Stomach (tissue), 9 donors: ENCODE data around the gene TAC1. TPM values are rescaled to one million over a fixed set of nuclear protein-coding genes. Genes with fewer than 3 reads are reported as not detected.
"Not testable (repeated sequence)": the region's sequence is repeated elsewhere in the genome, so short reads cannot be mapped to it uniquely, and the experiment has no call there.

Experiments used
- DNase-seq, 2 donors: peaks; one replicate each; pipeline versions ENCODE4 v3.0.0 to v3.0.0-alpha.2; 2013 to 2019
- H3K27ac ChIP-seq, 5 donors: fragments of 200-600 bp in 4 of 5; sonication (generic) in 4 of 5; one replicate each; pipeline ENCODE4 v1.5.1; 2013 to 2019; ENCODE audit warnings: mild to moderate bottlenecking in 1 of 5, moderate library complexity in 1 of 5
- H3K27me3 ChIP-seq, 3 donors: fragments of 200-600 bp; sonication (generic); one replicate each; pipeline ENCODE4 v1.5.1; 2017 to 2019; ENCODE audit warnings: mixed run types in 1 of 3
- H3K36me3 ChIP-seq, 4 donors: fragments of 200-600 bp; sonication (generic); 1 replicate in 3 of 4; 2 replicates in 1 of 4; pipeline ENCODE4 v1.5.1; 2016 to 2019
- H3K4me1 ChIP-seq, 4 donors: fragments of 200-600 bp; sonication (generic); one replicate each; pipeline ENCODE4 v1.5.1; 2016 to 2019
- H3K4me3 ChIP-seq, 4 donors: fragments of 200-600 bp; sonication (generic) in 3 of 4; one replicate each; pipeline ENCODE4 v1.5.1; 2016 to 2019; ENCODE audit warnings: mild to moderate bottlenecking in 1 of 4
- H3K9me3 ChIP-seq, 4 donors: fragments of 200-600 bp; sonication (generic); one replicate each; pipeline ENCODE4 v1.5.1; 2016 to 2019
- CTCF ChIP-seq, 7 experiments: fragments of 450-650 bp in 4 of 7; fragments of 200-600 bp in 3 of 7; sonication (generic) in 3 of 7; IDR thresholded peaks; one replicate each; pipeline ENCODE4 v1.5.1; 2016 to 2019; ENCODE audit warnings: antibody characterized with exemption in 7 of 7, control low read depth in 2 of 7, mild to moderate bottlenecking in 1 of 7
- POLR2A ChIP-seq, 4 donors: fragments of 450-650 bp; IDR thresholded peaks; one replicate each; pipeline ENCODE4 v1.6.1; 2016; ENCODE audit warnings: antibody characterized with exemption in 4 of 4, control low read depth in 2 of 4, mild to moderate bottlenecking in 1 of 4, moderate library complexity in 1 of 4
- POLR2AphosphoS5 ChIP-seq, 3 donors: sonication (generic); formaldehyde crosslinking; IDR thresholded peaks; one replicate each; pipeline ENCODE4 v1.6.1; 2016; ENCODE audit warnings: antibody characterized with exemption in 3 of 3
- WGBS, 5 donors: extraction: QIAGEN DNeasy Blood & Tissue Kit in 3 of 5; methylation state at CpG; one replicate each; pipeline versions ENCODE4 v1.1.5 to v1.1.7; 2013 to 2018; 5-methylcytosine and 5-hydroxymethylcytosine counted together
- intact Hi-C: fragments of 100-400 bp; cut with DNase I; formaldehyde crosslinking; loops from one replicate; pipeline ENCODE4 v1.15.1; 2023; ENCODE audit warnings: low total_unique reads
- polyA plus RNA-seq, 3 donors: library from polyadenylated mRNA; stranded (reverse); fragments of 200-250 nt; gene quantifications; one replicate each; pipeline ENCODE4 v1.2.3, GENCODE V29; 2013
- total RNA-seq, 5 donors: library from RNA; depleted of rRNA; stranded (reverse); fragments of >200 nt; gene quantifications; one replicate each; pipeline versions ENCODE4 v1.1.0 to v1.2.3, GENCODE V29; 2014 to 2016
- donor health status: healthy with polysubstance abuse.
- donor health status: Bipolar disorder and iron deficiency.
- donor health status: healthy.

The TAC1 gene
- total and polyA plus RNA-seq, 8 donors, result 0.25 to 2.8 (median 1.7) TPM; not detected in 4

- H3K27ac ChIP-seq, result peak overlapping the region in 1 of 5 donors; percentile 27
Measured at GRCh38 chr7:97772045-97772901, 40.4 kb downstream of the TAC1 start.

DNA sequence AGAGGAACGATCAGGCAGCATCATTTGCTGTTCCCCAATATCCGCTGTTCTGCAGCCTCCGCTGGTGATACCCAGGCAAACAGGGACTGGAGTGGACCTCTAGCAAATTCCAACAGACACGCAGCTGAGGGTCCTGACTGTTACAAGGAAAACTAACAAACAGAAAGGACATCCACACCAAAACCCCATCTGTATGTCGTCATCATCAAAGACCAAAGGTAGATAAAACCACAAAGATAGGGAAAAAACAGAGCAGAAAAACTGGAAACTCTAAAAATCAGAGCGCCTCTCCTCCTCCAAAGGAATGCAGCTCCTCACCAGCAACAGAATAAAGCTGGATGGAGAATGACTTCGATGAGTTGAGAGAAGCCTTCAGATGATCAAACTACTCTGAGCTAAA lies 54.5 kb downstream of the TAC1 start:
- 85 to 93% (median 89%) methylated on average over 6 to 7 of the region's 7 CpGs for WGBS, 5 donors
- H3K9me3 ChIP-seq, result peaks cover 0 to 18% (median 7%) of the 10 kb centered on the region in 4 donors
- intact Hi-C loops, H3K4me1 ChIP-seq, DNase-seq, H3K4me3 ChIP-seq, H3K36me3 ChIP-seq, H3K27ac ChIP-seq, H3K27me3 ChIP-seq: not testable (repeated sequence)

More at GRCh38 chr7:97772045-97772901, 40.4 kb downstream of the TAC1 start:
- TF ChIP-seq POLR2A (IDR thresholded peaks at IDR 0.05) (no peak), POLR2AphosphoS5 (IDR thresholded peaks at IDR 0.05) (no peak), CTCF (IDR thresholded peaks at IDR 0.05) (no peak)
- intact Hi-C loops, result no loop called here
- Histone ChIP-seq H3K36me3 (no peaks in the 10 kb centered on the region), H3K4me1 (peaks cover 0 to 12% (median 0%) of the 10 kb centered on the region in 4 donors), H3K4me3 (no peak overlapping the region), H3K9me3 (no peaks in the 10 kb centered on the region), H3K27me3 (no peaks in the 10 kb centered on the region)
- WGBS, 5 donors, result 47 to 60% (median 50%) methylated on average over 4 of the region's 4 CpGs
- DNase-seq, result peak in 1 of 2 donors; percentile 47

Other genes with a start within 250 kb of the TAC1 start
- gene ASNS, start 140.3 kb downstream of the TAC1 start, total RNA-seq, result 10 to 100 TPM in 4 of 5 donors, 1 to 10 TPM in 1; 4.7 to 27.8 (median 23.2) TPM
- 10 to 100 TPM; 24.9 to 52.5 (median 37.6) TPM for gene ASNS, start 140.3 kb downstream of the TAC1 start, polyA plus RNA-seq